ENCODE results near the gene DCHS2. TPM values are rescaled to one million over a fixed set of nuclear protein-coding genes. Genes with fewer than 3 reads are reported as not detected.
"Not testable (repeated sequence)": the region's sequence is repeated elsewhere in the genome, so short reads cannot be mapped to it uniquely, and the experiment has no call there.

The DCHS2 gene
- total RNA-seq, 1 experiment from 2014 or later: under 0.01 TPM

GRCh38 chr4:154254999-154255398 lies 236.6 kb downstream of the DCHS2 start:
- DNase-seq: no peak
- Histone ChIP-seq H3K4me3 (no peak overlapping the region), H3K27me3 (no peaks in the 10 kb centered on the region), H3K9me3 (no peaks in the 10 kb centered on the region), H3K36me3 (no peaks in the 10 kb centered on the region)

DNA sequence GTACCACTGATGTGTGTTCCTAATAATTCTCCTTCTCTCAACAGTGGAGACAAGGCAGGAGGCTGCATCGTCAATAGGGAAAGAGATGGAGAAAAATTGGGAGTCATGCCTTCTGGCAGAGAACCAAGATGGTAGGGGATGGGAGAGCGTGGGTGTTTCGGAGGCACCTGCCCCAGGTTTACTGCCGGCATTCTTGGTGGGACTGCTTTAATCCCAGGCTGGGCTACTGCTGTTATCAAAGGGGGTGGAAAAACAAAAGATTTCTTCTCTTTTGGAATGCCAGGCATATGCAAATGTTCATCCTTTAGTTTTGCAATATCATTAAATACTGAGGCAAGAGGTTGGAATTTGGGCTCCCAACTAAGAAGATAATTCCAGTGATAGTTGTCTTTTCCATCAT lies 257.0 kb downstream of the DCHS2 start:
- no peak for DNase-seq
- H3K9me3 ChIP-seq: no peaks in the 10 kb centered on the region
- H3K36me3 ChIP-seq: no peaks in the 10 kb centered on the region

GRCh38 chr4:154231806-154232478 lies 259.7 kb downstream of the DCHS2 start:
- no peaks in the 10 kb centered on the region for H3K9me3 ChIP-seq
- no peak overlapping the region for H3K4me3 ChIP-seq
- DNase-seq: no peak
- H3K27me3 ChIP-seq: no peaks in the 10 kb centered on the region
- no peaks in the 10 kb centered on the region for H3K36me3 ChIP-seq

More for the DNA sequence above, 257.0 kb downstream of the DCHS2 start:
- no peak overlapping the region for H3K4me3 ChIP-seq
- no peaks in the 10 kb centered on the region for H3K27me3 ChIP-seq

- no peak for DNase-seq
- H3K36me3 ChIP-seq: no peaks in the 10 kb centered on the region
- no peaks in the 10 kb centered on the region for H3K27me3 ChIP-seq
- no peaks in the 10 kb centered on the region for H3K9me3 ChIP-seq
- H3K4me3 ChIP-seq: no peak overlapping the region
Measured at GRCh38 chr4:154230723-154231122, 260.9 kb downstream of the DCHS2 start.

GRCh38 chr4:154230091-154230490 lies 261.5 kb downstream of the DCHS2 start:
- Histone ChIP-seq H3K4me3 (no peak overlapping the region), H3K27me3 (no peaks in the 10 kb centered on the region), H3K9me3 (no peaks in the 10 kb centered on the region), H3K36me3 (no peaks in the 10 kb centered on the region)
- no peak for DNase-seq

DNA sequence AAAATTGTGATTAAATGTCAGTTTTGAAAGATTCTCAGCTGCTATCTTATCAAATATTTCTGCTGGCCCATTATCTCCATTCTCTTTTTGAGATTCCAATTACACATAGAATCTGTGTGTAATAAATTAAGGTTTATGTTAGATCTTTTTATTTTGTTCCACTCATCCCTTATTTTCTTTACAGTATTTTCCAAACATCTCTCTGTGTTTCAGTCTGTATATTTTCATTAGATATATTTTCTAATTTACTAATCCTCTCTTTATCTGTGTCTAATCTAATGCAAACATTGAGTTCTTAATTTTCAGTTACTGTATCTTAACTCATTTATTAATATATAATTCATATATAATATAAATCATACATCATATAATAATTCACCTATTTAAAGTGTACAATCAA lies 268.7 kb downstream of the DCHS2 start:
- no peaks in the 10 kb centered on the region for H3K27me3 ChIP-seq
- no peak for DNase-seq
- no peaks in the 10 kb centered on the region for H3K36me3 ChIP-seq
- peaks cover 3% of the 10 kb centered on the region; the same call in 1 of the 2 replicates for H3K9me3 ChIP-seq
- H3K4me3 ChIP-seq: no peak overlapping the region

GRCh38 chr4:154218051-154218450 lies 273.5 kb downstream of the DCHS2 start:
- Histone ChIP-seq H3K4me3 (no peak overlapping the region), H3K9me3 (peaks cover 3% of the 10 kb centered on the region; the same call in 1 of the 2 replicates), H3K27me3 (no peaks in the 10 kb centered on the region), H3K36me3 (no peaks in the 10 kb centered on the region)
- DNase-seq: no peak

DNA sequence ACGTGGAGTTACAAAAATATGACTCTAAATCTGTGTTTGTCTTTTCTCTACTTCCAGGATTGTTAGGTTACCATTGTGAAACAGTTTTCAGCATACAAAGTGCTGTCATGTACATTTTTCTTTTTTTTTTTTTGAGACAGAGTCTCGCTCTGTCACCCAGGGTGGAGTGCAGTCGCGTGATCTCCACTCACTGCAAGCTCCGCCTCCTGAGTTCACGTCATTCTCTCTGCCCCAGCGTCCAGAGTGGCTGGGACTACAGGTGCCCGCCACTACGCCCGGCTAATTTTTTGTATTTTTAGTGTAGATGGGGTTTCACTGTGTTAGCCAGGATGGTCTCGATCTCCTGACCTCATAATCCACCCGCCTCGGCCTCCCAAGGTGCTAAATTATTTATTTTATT lies 274.2 kb downstream of the DCHS2 start:
- H3K36me3 ChIP-seq, H3K4me3 ChIP-seq, H3K27me3 ChIP-seq, H3K9me3 ChIP-seq, DNase-seq: not testable (repeated sequence)

DNA sequence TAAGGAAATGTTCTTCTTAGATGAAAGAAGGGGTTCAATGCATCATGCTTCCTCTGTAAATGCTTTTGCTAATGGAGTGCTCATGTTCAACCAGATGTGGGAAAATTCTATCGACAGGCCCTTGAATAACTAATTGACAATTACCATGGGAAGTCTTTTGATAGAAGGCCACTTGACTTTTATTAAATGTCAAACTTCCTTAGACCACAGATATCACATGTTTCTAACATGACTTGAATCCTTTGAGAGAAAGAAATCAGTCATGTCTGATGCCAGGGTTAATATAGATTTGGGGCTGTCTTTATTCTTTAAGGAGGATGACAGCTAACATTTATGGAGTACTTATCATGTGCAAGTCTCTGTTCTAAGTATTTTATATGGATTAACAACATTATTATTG lies 280.1 kb downstream of the DCHS2 start:
- DNase-seq: no peak
- H3K9me3 ChIP-seq: no peaks in the 10 kb centered on the region
- H3K4me3 ChIP-seq: no peak overlapping the region
- no peaks in the 10 kb centered on the region for H3K36me3 ChIP-seq
- no peaks in the 10 kb centered on the region for H3K27me3 ChIP-seq

GRCh38 chr4:154208424-154208823 lies 283.2 kb downstream of the DCHS2 start:
- Histone ChIP-seq H3K4me3 (no peak overlapping the region), H3K27me3 (no peaks in the 10 kb centered on the region), H3K36me3 (no peaks in the 10 kb centered on the region), H3K9me3 (no peaks in the 10 kb centered on the region)
- peak; percentile 1 for DNase-seq

- Histone ChIP-seq H3K36me3 (no peaks in the 10 kb centered on the region), H3K9me3 (no peaks in the 10 kb centered on the region), H3K4me3 (no peak overlapping the region), H3K27me3 (no peaks in the 10 kb centered on the region)
- no peak for DNase-seq
Measured at GRCh38 chr4:154205471-154205870, 286.1 kb downstream of the DCHS2 start.

GRCh38 chr4:154194649-154195048 lies 296.9 kb downstream of the DCHS2 start:
- Histone ChIP-seq H3K27me3 (no peaks in the 10 kb centered on the region), H3K4me3 (no peak overlapping the region), H3K9me3 (no peaks in the 10 kb centered on the region), H3K36me3 (no peaks in the 10 kb centered on the region)
- no peak for DNase-seq

DNA sequence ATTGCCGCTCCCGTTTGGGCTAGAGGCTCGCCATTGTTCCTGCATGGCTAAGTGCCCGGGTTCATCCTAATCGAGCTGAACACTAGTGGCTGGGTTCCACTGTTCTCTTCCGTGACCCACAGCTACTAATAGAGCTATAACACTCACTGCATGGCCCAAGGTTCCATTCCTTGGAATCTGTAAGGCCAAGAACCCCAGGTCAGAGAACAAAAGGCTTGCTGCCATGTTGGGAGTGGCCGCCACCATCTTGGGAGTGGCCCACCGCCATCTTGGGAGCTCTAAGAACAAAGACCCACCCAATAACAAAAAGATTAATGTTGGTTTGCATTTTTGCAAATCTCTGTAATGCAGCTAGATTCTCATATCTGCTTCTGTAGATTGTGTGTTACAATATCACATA lies 299.0 kb downstream of the DCHS2 start:
- Histone ChIP-seq H3K9me3 (no peaks in the 10 kb centered on the region), H3K4me3 (no peak overlapping the region), H3K27me3 (no peaks in the 10 kb centered on the region), H3K36me3 (no peaks in the 10 kb centered on the region)
- no peak for DNase-seq

DNA sequence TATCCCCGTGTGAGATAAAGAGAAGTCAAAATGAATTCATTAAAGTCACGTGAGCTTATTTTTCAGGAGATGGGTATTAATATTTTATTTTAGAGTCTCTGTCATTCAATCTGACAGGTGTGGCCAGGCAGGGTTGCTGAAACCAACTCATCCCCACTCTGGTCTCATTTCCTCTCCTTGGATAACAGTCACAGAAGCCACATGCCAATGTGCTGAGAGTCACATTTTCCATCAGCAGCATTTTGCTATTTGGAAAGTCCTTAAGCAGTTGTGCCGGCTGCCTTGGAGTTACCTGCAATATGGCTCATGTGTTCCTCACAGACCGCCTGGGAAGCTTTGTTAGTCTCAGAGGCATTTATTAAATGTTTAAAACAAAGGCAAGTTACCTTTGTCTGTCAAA lies 302.3 kb downstream of the DCHS2 start:
- no peaks in the 10 kb centered on the region for H3K27me3 ChIP-seq
- no peak for DNase-seq

GRCh38 chr4:154186888-154187287 lies 304.7 kb downstream of the DCHS2 start:
- H3K9me3 ChIP-seq: no peaks in the 10 kb centered on the region
- DNase-seq: no peak
- no peaks in the 10 kb centered on the region for H3K27me3 ChIP-seq
- H3K36me3 ChIP-seq: no peaks in the 10 kb centered on the region
- no peak overlapping the region for H3K4me3 ChIP-seq

More for the DNA sequence above, 302.3 kb downstream of the DCHS2 start:
- Histone ChIP-seq H3K36me3 (no peaks in the 10 kb centered on the region), H3K4me3 (no peak overlapping the region), H3K9me3 (no peaks in the 10 kb centered on the region)

- Histone ChIP-seq H3K9me3 (no peaks in the 10 kb centered on the region), H3K4me3 (no peak overlapping the region), H3K36me3 (no peaks in the 10 kb centered on the region), H3K27me3 (no peaks in the 10 kb centered on the region)
- no peak for DNase-seq
Measured at GRCh38 chr4:154186035-154186434, 305.6 kb downstream of the DCHS2 start.

DNA sequence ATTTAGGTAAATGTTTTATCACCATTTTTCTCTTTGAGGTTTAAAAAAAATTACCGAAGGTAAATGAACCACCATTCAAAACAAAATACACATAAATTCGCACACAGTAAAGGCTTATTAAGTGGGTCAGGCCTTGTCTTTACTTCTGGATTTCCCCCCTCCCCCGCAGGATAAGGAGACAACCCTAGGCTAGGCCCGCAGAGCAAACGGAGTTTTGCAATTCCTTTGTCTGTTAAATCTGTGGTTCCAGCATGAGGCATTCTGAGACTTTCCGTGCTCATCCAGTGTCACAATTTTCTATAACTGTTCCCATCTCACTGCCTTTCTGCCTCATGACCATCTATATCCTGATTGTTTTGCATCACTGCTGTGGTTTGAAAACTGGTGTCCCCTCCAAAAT lies 307.4 kb downstream of the DCHS2 start:
- no peak for DNase-seq
- H3K36me3 ChIP-seq: no peaks in the 10 kb centered on the region

GRCh38 chr4:154183264-154183663 lies 308.3 kb downstream of the DCHS2 start:
- no peak for DNase-seq
- H3K4me3 ChIP-seq: no peak overlapping the region
- H3K9me3 ChIP-seq: no peaks in the 10 kb centered on the region
- H3K27me3 ChIP-seq: no peaks in the 10 kb centered on the region
- no peaks in the 10 kb centered on the region for H3K36me3 ChIP-seq

More for the DNA sequence above, 307.4 kb downstream of the DCHS2 start:
- Histone ChIP-seq H3K4me3 (no peak overlapping the region), H3K9me3 (no peaks in the 10 kb centered on the region), H3K27me3 (no peaks in the 10 kb centered on the region)
